Fibroblast of skin of left quadriceps (primary cell): ENCODE results near the gene MEIS2.
A peak's percentile ranks its signal among the peaks of the same experiment; 100 is the strongest.

Experiments
- DNase-seq, 2 experiments: peaks; one replicate each; pipeline ENCODE4 v3.0.0-alpha.2; 2013; ENCODE audit warnings: low read depth in 2 of 2

MEIS2 gene

GRCh38 chr15:37100109-37100965 lies at the start of gene MEIS2:
Gene MEIS2 (minus strand): TSS chr15:37100549. CDS start chr15:37099466, 1,083 bp downstream.
- peak; percentile 97 for DNase-seq

DNA sequence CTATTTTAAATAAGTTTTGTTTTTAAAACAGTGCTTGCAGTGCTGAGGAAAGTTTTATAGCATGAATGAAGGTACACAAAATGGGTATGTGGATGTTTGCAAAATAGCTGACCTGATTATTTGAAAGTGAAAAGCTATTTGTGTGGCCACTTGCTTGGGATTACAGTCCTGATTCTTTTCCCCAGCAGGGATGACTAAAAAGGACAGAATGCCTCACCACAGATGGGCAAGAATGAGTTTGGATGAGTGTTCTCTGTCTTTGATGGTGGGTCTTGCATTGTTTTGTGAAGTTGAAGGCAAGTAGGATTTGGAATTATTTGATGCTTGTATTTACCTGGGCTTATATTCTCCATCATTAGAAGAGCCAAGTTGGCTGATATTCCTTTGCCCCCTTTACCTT lies 48.8 kb upstream of the MEIS2 start:
- no peak for DNase-seq

DNA sequence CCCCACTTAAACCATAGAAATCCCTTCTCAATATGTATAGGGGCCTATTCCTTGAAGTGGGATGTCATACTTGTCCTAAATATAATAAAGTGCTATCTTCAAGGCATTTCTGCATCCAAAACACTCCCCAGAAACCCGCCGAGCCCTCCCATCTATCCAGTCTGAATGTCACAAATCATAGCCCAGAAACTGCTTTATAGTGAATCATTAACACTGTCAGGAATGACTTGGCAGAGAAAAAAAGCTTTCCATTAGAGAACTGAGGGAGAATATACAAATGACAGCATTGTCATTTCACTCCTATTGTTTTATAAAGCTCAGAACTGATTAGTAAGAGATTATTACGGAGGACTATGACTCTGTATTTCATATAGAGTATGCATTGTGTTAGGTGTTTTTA lies 48.4 kb upstream of the MEIS2 start:
- DNase-seq, result no peak

DNA sequence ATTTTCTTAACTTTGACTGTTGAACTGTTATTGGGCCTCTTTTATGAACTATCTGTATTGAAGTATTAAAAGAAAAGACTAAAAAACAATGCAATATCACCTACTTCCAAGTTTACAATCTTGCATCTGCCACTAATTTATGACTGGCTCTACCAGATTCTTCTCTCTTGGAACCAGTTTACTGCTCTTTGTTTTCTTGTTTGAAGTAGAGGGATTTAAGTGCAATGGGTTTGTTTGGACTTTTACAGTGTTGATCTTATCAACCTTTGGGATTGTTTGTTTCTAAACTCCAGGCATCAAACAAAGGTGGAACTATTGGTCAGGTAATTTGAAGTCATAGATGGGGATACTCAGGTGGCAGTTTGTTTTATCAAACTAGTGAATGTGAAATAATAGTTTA lies 43.0 kb upstream of the MEIS2 start:
- DNase-seq, result no peak

DNA sequence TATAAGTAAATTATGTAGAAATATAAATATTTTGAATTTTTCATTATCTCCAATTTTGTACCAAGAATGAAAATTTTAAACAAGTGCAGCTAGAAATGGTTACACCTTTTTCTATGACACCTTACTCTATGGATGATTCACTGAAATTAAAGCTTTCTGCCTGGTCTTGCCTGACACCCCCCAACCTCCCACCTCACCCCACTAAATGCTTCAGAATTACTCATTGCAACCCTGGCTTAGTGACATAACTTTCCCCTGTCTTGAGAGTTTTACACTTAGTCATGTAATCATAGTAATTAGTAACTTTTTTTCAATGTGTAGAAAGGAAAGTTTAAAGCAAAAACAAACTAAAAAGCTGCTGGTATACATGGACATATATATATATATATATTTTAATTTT lies 42.0 kb upstream of the MEIS2 start:
- no peak for DNase-seq

- DNase-seq, result no peak
Observed at GRCh38 chr15:37140531-37141058, 40.2 kb upstream of the MEIS2 start.

DNA sequence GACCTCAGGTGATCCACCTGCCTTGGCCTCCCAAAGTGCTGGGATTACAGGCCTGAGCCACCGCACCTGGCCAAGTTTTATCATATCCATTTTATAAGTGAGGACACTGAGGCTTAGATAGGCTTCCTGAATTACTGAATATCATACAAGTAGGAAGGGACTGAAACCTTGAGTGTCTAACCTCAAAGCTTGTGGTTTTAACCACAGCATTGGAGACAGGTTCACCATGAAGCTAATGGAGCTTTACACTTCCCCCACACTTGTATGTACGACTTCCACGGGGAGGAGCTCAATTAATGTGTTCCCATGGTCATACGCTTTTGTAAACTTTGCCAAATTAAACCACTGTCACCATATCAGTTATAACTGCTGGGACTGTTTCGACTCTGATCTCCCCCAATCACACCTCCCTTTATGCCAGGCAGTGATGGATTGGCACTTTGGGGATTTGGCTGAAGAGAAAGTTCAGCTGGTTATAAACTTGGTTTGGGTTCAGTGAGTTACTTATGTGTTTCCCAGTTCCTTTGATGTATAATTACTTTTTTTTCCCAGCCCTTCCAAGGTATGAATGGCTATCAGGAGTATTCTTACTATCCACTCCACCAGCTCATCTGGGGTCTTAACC lies 38.4 kb upstream of the MEIS2 start:
- DNase-seq, result no peak

DNA sequence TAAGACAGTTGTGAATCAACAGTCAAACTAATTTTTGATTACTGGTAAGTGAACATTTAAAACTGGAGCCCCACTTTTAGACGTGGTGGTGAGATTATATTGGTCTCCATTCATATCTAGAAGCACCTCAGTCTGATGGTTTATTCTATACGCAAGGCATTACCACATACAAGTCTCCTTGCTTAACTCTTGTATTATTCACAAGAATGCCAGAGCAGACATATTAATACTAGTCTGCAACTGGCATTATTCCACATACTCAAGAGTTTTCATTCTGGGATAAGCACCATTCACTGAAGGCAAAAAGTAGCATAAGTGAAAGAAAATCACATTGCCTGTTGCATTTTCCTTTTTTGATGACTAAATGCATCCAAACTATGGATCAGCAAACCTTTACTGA lies 36.9 kb upstream of the MEIS2 start:
- no peak for DNase-seq

DNA sequence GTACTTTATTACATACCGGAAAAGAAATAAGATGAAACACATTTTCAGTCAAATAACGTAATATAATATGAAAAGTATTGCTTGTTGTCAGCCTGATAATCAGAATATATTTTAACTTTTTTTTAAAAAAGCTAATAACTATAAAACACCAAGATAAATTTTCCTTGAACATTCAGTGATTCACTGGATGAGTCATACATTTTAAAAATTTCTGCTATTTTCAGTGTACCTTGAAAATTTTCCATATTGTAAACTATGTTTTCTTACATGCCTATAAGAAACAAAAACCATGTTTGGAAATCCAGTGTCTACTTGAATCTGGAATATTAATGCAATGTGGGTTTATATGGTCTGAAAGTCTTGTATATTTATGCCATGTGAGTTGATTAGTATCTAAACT lies 36.3 kb upstream of the MEIS2 start:
- DNase-seq, result no peak

- DNase-seq, result no peak
Observed at GRCh38 chr15:37135225-37135624, 34.9 kb upstream of the MEIS2 start.

GRCh38 chr15:37134699-37135131 lies 34.4 kb upstream of the MEIS2 start:
- DNase-seq, result no peak

- DNase-seq, result no peak
Observed at GRCh38 chr15:37134244-37134643, 33.9 kb upstream of the MEIS2 start.

DNA sequence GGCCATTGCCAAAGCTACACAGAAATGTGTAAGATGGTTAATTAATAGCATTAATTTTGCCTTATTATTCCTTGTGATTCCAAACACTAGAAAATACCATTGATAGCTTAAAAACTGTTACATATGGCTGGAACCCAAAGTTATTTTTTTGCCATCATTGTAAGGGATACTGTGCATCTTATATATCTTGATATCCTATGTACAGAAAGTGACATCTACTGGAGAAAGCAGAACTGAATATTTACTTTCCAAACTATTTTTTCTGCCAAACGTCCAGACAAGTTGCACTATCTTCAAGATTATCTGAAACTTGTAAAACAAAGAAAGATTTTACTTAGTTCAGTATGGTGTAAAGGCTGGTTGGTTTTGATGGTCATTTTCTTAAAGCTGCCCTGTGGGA lies 33.3 kb upstream of the MEIS2 start:
- DNase-seq, result peak in 1 of 2 experiments; percentile 30

GRCh38 chr15:37132826-37133417 lies 32.6 kb upstream of the MEIS2 start:
- DNase-seq, result no peak

- no peak for DNase-seq
Observed at GRCh38 chr15:37131621-37132020, 31.3 kb upstream of the MEIS2 start.

- no peak for DNase-seq
Observed at GRCh38 chr15:37130356-37130755, 30.0 kb upstream of the MEIS2 start.

- peak in 1 of 2 experiments; percentile 47 for DNase-seq
Observed at GRCh38 chr15:37125143-37125542, 24.8 kb upstream of the MEIS2 start.

DNA sequence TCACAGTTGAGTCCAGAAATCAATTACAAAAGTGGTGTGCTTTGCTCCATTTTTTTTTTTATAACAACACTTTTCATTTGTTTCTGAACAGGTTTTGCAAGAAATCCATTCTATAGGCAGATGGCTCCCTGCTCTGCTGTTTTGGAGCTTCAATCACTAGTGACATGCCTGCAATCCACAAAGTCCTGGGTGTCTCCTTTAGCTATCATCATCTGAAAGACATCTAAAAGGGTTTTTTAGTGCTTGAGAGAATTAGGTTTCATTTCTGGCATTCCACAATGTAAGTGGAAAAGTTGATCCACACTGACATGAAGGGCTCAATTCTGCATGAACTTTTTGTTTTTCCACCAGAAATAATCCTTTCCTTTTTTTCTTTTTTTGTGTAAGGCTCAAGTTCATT lies 24.0 kb upstream of the MEIS2 start:
- no peak for DNase-seq

GRCh38 chr15:37122703-37123102 lies 22.4 kb upstream of the MEIS2 start:
- DNase-seq, result no peak

- DNase-seq, result no peak
Observed at GRCh38 chr15:37121492-37121891, 21.1 kb upstream of the MEIS2 start.

DNA sequence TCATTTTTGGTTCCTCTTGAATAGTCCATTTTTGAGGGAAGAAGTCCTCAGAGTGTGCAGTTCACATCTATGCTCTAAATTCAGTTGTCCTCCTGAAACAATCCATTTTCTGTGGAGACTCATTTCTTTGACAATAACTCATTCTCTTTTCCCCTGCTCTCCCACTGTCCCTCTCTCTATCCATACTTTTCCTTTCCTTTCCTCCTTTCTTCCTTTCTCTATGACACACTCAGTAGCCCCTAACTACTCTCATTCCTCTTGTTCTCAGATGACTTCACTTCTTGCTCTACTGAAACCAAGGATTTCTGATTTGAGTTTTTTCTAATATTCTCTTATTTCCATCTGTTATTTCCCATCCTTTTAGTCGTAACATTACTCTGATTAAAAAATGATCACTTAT lies 16.7 kb upstream of the MEIS2 start:
- no peak for DNase-seq

- DNase-seq, result no peak
Observed at GRCh38 chr15:37115538-37115937, 15.2 kb upstream of the MEIS2 start.
